GM18907 (cell line): Measurements from ENCODE around the gene TPD52L2.
"Not testable (repeated sequence)": the region's sequence is repeated elsewhere in the genome, so short reads cannot be mapped to it uniquely, and the experiment has no call there.

ENCODE experiments used
- ATAC-seq: cut with Tn5 transposase; IDR thresholded peaks from one replicate; pipeline ENCODE4 v1.9.1; 2021; ENCODE audit warnings: mild to moderate bottlenecking, moderate library complexity; ENCODE audit not compliant: unreplicated experiment

The TPD52L2 gene

GRCh38 chr20:63878899-63879663 lies 14.0 kb downstream of the TPD52L2 start:
- ATAC-seq = no peak

- not testable (repeated sequence) for ATAC-seq
Measured at GRCh38 chr20:63880901-63881300, 15.8 kb downstream of the TPD52L2 start.

- ATAC-seq = no peak
Measured at GRCh38 chr20:63881451-63882226, 16.6 kb downstream of the TPD52L2 start.

- ATAC-seq = no peak
Measured at GRCh38 chr20:63882257-63883200, 17.5 kb downstream of the TPD52L2 start.

GRCh38 chr20:63883201-63883593 lies 18.1 kb downstream of the TPD52L2 start:
- ATAC-seq = no peak

- ATAC-seq = no peak
Measured at GRCh38 chr20:63884506-63885263, 19.6 kb downstream of the TPD52L2 start.

GRCh38 chr20:63885264-63886053 lies 20.4 kb downstream of the TPD52L2 start:
- no peak for ATAC-seq

- no peak for ATAC-seq
Measured at GRCh38 chr20:63886054-63886419, 21.0 kb downstream of the TPD52L2 start.

- no peak for ATAC-seq
Measured at GRCh38 chr20:63886921-63887320, 21.9 kb downstream of the TPD52L2 start.

- ATAC-seq = no peak
Measured at GRCh38 chr20:63889241-63890200, 24.5 kb downstream of the TPD52L2 start.

- no peak for ATAC-seq
Measured at GRCh38 chr20:63890201-63890576, 25.1 kb downstream of the TPD52L2 start.

GRCh38 chr20:63890616-63891015 lies 25.5 kb downstream of the TPD52L2 start:
- ATAC-seq = no peak

- no peak for ATAC-seq
Measured at GRCh38 chr20:63891061-63892002, 26.3 kb downstream of the TPD52L2 start.

GRCh38 chr20:63892402-63892801 lies 27.3 kb downstream of the TPD52L2 start:
- ATAC-seq = no peak

- no peak for ATAC-seq
Measured at GRCh38 chr20:63893999-63894357, 28.9 kb downstream of the TPD52L2 start.

- ATAC-seq = peak; percentile 78
Measured at GRCh38 chr20:63894358-63895201, 29.5 kb downstream of the TPD52L2 start, which contains the start of gene DNAJC5. DNAJC5 (plus strand) TSS chr20:63895126; CDS start chr20:63928346, 33,220 bp downstream.
